ENCODE data around the gene FMNL1.

FMNL1 gene

GRCh38 chr17:45222289-45222995 is 757 bp downstream of the FMNL1 start:
- in situ Hi-C loops (cut with HindIII; ENCODE audit: low sequenced_read_pairs): no loop called here

- in situ Hi-C loops (cut with HindIII; ENCODE audit: low sequenced_read_pairs): no loop called here
Measured at GRCh38 chr17:45222996-45223538, 1.4 kb downstream of the FMNL1 start.

- in situ Hi-C loops (cut with HindIII; ENCODE audit: low sequenced_read_pairs): no loop called here
Measured at GRCh38 chr17:45223539-45224528, 2.1 kb downstream of the FMNL1 start.

GRCh38 chr17:45224671-45225050 is 3.0 kb downstream of the FMNL1 start:
- in situ Hi-C loops (cut with HindIII; ENCODE audit: low sequenced_read_pairs): no loop called here

- in situ Hi-C loops (cut with HindIII; ENCODE audit: low sequenced_read_pairs): no loop called here
Measured at GRCh38 chr17:45225051-45225700, 3.5 kb downstream of the FMNL1 start.

- in situ Hi-C loops (cut with HindIII; ENCODE audit: low sequenced_read_pairs): no loop called here
Measured at GRCh38 chr17:45225964-45226530, 4.4 kb downstream of the FMNL1 start.

- in situ Hi-C loops (cut with HindIII; ENCODE audit: low sequenced_read_pairs): no loop called here
Measured at GRCh38 chr17:45226576-45226975, 4.9 kb downstream of the FMNL1 start.

GRCh38 chr17:45227101-45227925 is 5.6 kb downstream of the FMNL1 start:
- in situ Hi-C loops (cut with HindIII; ENCODE audit: low sequenced_read_pairs): no loop called here

GRCh38 chr17:45227926-45228762 is 6.5 kb downstream of the FMNL1 start:
- in situ Hi-C loops (cut with HindIII; ENCODE audit: low sequenced_read_pairs): no loop called here

GRCh38 chr17:45228763-45229539 is 7.3 kb downstream of the FMNL1 start:
- in situ Hi-C loops (cut with HindIII; ENCODE audit: low sequenced_read_pairs): no loop called here

GRCh38 chr17:45229681-45230409 is 8.2 kb downstream of the FMNL1 start:
- in situ Hi-C loops (cut with HindIII; ENCODE audit: low sequenced_read_pairs): no loop called here

GRCh38 chr17:45230410-45230786 is 8.7 kb downstream of the FMNL1 start:
- in situ Hi-C loops (cut with HindIII; ENCODE audit: low sequenced_read_pairs): no loop called here

- in situ Hi-C loops (cut with HindIII; ENCODE audit: low sequenced_read_pairs): no loop called here
Measured at GRCh38 chr17:45230787-45231480, 9.2 kb downstream of the FMNL1 start.

GRCh38 chr17:45231481-45232116 is 9.9 kb downstream of the FMNL1 start:
- in situ Hi-C loops (cut with HindIII; ENCODE audit: low sequenced_read_pairs): no loop called here

GRCh38 chr17:45232514-45233422 is 11.1 kb downstream of the FMNL1 start:
- in situ Hi-C loops (cut with HindIII; ENCODE audit: low sequenced_read_pairs): no loop called here

All from endothelial cell of hepatic sinusoid (primary cell).